Measurements from ENCODE around the gene GPALPP1.
"Not testable (repeated sequence)": the region's sequence is repeated elsewhere in the genome, so short reads cannot be mapped to it uniquely, and the experiment has no call there.

Gene GPALPP1, protein sequence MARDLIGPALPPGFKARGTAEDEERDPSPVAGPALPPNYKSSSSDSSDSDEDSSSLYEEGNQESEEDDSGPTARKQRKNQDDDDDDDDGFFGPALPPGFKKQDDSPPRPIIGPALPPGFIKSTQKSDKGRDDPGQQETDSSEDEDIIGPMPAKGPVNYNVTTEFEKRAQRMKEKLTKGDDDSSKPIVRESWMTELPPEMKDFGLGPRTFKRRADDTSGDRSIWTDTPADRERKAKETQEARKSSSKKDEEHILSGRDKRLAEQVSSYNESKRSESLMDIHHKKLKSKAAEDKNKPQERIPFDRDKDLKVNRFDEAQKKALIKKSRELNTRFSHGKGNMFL

DNA sequence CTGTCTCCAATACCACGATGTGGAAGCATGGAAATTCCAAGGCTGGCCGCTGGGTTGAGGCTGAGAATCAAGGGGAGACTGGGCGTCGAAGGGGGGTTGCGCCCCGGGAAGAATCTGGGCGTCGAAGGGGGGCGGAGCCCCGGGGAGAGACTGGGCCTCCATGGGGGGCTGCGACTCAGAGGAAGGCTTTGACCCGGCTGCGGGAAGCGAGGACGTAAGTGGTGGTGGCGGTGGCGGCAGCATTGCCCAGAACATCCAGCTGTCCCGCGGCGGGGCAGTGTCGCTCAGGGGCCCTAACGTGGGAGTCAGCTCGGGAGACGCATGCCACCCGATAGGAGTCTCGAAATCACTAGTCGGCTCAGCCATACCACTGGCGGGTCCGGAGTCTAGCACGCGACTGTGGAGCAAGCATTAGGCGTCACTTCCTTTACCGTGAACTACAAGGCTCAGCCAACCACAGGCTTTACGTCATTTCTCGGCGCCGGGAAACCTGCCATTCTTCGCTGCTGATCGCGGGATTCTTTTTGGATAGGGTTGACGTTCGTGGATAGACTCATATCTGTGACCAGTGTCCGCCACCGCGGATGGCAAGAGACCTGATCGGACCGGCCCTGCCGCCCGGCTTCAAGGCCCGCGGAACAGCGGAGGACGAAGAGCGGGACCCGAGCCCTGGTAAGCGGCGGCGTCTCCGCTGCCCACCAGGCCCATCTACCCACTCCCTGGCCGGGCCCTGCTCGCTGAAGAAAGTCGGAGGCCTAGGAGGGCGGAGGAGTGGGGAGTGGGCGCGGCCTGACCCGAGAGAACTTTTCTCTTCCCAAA lies at the start of gene GPALPP1, which contains the start of gene NUFIP1:
Gene GPALPP1, plus strand, starts transcription at position 468 of the 819 bp plus-strand sequence. Its CDS starts 117 bp downstream, at position 585.
Gene NUFIP1, minus strand, starts transcription at position 401 of the 819 bp plus-strand sequence. Its CDS starts 35 bp downstream, at position 366.
- DNase-seq: peak; percentile 85

DNA sequence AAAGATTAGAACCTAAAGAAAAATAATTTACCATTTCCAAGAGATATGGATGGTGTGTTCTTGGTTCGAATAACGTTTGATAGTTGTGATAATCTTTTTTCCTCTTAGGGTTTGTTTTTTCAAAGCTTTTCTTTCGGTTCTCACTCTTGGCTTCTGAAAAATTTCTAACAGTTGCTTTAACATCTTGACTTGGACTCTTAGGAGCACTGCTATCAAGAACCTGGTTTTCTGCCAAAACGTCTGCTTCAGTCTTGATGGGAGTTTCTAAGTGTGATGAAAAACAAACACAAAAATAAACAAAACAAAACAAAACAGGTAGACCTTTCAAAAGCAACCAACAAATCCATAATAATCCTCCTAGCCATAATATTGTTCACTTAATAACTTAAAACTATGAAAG lies 45.9 kb upstream of the GPALPP1 start:
- DNase-seq: not testable (repeated sequence)

DNA sequence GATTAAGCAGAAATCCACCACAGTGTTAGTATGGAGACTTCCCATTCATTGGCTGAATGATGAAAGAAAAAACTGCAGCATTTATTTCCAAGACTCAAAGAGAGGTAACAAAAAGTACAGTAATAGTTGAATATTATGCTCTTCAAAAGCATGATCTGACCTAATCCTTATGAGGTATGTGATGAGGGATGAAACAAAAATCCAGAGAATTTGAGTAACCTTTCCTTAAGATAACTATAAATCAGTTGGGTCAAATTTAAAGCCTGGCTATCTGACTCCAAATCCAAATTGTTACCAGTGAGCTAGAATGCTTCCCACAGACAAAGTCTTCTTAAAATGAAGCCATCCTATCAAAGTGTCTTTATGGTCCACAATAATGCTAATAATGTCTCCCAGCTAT lies 38.2 kb upstream of the GPALPP1 start:
- no peak for DNase-seq

DNA sequence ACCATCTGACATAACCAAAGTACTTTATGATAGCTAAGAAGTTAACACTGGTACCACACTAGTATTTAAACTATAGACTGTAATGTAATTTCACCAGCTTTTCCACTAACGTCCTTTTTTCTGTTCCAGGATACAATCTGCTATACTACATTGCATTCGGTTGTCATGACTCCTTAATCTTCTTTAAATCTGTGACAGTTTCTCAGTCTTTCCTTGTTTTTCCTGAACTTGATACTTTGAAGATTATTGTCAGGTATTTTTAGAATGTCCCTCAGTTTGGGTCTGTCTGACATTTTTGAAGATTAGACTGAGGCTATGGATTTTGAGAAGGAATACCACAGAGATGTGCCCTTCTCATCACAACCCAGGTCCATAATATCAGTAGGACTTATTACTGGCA lies 36.7 kb upstream of the GPALPP1 start:
- no peak for DNase-seq

DNA sequence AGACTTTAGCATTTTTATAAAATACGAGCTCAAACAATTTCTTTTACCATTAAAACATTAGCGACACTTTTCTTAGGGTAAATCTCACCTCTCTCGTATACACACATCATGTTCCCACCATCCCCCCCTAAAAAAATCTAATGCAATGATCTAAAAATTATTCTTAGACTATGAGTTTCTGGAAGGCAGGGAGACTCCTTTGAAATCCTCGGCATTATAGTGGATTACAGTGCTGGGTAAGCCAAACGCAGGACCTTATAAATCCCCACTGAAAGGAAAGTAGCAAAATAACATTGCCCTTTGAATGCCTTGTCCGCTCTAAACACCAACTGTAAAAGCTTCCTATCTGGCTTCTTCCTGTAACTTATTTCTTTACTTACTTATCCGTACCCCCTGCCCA lies 35.1 kb upstream of the GPALPP1 start:
- DNase-seq: no peak

DNA sequence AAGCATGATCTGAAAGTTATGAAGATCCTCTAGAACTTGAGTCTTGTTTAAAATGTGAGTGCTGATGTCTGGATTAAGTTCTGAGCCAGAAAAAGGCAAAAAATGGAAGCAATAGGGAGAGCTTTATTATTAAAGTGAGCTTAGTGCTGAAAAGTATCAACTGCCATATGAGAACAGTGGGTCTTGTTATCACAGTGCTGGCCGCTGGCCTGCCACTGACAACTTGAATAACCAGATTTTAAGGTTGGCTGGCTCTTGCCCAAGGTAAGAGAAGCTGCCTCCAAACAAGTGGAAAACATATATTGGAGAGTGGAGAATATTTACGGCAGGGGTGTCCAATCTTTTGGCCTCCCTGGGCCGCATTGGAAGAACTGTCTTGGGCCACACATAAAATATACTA lies 33.9 kb upstream of the GPALPP1 start:
- no peak for DNase-seq

DNA sequence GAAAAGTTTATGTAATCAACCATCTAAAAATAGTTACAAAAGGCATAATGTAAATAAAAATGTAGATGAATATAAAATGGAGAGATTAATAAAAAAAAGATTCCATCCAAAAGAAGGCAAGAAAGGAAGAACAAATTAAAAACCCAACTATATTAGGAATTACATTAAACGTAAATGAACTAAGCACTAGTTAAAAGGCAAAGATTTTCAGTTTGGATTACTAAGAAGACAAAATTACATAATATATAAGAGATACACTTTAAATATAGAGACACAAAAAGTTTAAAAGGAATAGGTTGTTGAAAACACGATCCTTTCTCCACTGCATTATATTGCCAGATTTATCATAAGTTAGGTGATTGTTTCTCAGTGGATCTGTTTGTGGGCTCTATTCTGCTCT lies 27.3 kb upstream of the GPALPP1 start:
- no peak for DNase-seq

DNA sequence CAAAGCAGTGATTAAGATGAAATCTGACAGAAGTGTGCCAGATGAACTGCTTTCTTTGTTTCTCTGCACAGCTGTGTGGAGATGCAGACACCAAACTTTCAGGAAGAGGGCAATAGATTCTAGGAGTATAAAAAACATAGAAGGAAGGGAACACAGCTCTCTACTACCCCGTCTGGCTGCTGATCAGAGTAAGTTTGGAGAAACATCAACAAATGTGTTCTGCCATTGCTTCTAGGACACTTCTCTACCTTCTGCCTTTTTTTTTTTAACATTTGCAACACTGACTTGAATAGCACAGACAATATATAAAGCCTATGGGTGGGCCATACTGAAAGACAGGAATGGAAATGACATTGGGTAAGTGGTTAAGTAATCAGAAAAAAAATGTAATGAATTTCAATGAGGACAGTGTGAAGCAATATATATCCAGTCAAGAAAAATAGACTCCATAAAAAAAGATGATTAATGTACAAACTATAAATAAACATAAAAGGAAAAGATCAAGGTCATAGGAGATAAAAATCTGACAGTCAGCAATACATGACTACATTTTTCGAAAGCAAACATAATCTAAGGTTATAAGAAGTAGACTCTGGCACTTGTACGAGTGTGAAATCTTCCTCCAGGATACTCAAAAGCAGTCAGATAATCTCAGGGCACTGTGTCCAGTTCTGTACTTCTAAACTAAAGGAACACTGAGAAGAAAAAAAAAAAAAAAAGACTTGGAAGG lies 21.5 kb upstream of the GPALPP1 start:
- no peak for DNase-seq

DNA sequence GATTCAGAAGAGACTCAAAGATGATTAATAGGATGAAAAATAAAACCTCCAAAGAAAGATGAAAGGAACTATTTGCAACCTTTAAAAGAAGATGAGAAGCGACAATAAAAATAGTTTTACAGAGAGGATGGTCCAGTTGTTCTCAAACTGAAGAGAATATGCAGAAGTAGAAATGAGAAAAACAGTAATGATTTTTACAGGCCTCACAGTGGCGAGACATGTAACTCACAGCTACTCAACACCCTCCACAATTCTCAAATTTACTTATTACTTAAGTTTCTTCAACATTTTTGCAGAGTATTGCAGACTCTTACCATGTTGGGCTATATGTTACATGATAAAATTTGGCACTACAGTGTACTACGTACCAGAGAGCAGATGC lies 20.9 kb upstream of the GPALPP1 start:
- DNase-seq: no peak

DNA sequence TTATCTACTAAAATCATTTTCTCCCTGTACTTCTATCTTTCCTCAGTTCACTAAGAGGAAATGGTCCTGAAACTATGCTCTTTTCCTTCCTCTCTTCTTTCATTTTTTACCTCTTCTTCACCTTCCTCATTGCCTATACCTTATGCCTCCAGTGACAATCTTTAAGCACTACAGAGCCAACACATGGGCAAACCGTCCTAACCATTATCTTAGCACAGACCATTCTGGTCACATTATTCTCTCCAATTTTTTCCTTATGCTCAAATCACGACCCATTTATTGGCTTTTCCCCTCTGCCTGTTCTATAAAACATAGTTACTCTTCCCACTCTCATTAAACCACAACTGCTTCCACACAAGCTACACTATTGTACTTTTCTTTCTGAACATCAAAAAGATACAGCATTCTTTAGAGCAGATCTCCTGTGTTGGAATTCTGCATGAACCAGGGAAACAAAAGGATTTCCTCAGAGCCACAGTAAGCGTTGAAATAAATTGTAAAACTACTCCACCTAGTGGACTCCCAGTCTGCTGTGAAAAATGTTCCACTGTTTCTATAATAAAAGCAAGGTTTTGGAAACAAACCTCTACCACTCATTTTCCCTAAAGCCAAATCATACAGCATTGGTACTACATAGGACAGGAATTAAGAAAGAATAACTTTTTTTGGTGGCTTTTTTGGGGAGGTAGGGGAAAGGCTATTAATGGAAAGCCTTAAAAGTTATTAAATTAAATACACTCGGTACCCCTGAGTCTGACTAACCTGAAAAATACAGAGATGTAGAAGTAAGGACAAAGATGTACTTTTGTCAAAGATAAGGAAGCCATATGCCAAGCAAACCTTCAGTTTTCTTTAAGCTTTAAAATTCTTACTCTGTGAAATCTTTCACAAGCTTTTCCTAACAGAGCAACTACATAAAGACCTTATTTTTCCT lies 19.5 kb upstream of the GPALPP1 start:
- DNase-seq: peak; percentile 46

DNA sequence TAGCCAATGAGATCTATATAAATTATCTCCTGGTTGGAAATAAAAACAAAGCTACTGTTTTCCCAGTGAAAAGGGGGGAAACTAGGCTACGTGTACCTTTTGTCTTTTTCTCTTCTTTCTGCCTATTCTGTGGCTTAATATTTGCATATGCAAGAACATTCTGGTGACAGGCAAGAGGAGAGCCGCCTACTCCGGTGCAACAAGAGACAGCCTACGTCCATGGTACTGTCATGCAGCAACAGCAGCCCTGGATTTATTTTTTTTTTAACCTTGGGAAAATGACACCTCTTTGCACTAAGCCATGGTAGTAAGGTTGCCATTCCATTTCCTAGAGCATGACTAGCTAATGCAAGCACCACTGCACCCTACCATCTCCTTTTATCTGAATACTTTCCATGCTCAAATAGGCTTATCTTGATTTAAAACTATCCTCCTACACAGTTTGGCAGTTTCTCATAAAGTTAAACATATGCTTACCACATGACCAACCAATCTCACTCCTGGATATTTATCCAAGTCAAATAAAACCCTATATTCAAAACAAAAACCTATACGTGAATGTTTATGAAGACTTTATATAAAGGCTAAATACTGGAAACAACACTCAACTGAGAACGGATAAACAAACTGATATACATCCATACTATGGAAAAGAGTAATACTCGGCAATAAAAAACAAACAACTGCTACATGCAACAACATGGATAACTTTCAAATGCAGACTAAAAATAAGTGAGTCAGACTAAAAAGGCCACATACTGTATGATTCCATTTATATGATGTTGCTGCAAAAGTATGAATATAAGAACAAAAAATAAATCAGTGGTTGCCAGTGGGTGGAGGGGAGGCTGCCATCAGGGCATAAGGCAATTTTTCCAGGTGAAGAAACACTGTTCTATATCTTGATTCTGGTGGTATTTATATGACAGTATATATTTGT lies 17.4 kb upstream of the GPALPP1 start:
- DNase-seq: no peak

DNA sequence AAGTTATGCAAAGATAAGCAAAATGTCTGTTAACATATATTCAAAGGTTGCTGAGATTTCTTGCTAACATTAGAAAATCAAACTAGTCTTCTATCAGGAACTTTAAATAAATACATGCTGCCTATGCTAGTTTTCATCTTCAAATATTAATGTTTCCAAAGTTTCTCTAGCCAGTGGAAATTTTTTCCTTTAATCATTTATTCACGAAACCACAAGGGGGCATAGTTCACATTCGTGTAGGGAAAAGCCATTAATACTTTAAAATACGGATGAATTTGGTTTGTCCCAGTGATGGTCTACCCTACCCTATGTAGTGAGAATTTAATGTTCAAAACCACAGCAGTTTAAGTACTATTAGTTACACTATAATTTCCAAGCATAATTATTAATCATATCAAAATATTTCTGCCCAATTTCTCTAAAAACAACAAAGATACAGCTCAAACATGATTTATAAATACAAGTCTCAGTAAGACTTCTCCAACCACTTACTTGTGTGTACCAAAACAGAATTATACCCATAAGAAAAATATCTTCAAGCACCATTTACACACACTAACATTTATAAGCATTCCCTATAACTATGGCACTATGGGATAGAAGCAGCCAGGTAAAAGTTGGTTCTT lies 16.3 kb upstream of the GPALPP1 start:
- peak; percentile 14 for DNase-seq

DNA sequence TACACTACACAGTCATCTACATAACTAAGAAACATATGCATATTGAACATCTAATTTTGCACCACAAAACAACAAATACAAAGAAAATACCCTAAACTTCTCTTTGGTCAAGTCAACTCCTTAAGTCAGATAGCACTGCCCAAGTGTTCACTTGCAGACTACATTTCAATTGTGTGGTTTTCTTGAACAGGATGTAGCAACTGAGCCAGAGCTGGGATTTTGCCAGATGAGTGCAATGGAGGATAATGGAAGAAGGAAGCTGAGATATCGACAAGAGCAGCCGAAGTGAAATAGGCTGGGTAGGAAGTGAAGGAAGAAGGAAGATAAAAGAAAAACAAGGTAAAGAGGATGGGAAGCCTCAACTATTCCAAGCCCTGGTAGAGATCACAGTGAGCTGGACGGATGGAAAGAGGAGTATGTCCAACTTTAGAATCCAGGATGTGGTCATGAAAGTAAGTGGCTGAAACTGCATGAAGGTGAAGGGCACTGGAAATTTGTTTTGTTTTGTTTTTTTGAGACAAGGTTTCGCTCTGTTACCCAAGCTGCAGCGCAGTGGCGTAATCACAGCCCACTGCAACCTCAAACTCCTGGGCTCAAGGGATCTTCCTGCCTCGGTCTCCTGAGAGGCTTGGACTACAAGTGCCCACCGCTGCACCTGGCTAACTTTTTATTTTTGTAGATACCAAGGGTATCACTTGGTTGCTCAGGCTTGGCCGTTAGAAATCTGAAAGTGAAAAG lies 15.1 kb upstream of the GPALPP1 start:
- no peak for DNase-seq

DNA sequence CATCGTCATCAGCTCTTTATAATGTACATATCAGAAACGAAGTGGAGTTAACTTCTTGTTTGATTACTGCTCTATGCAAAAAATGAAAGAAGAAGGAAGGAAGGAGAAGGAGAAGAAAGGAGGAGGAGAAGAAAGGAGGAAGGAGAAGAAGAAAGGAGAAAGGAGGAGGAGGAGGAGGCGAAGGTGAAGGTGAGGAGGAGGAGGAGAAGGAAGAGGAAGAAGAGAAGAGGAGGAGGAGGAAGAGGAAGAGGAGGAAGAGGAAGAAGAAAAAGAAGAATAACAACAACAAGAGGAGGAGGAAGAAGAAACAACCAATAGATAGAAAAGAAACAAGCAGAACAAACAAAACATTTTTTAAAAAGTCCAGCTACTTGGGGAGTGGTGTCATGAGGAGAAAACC lies 13.1 kb upstream of the GPALPP1 start:
- no peak for DNase-seq

DNA sequence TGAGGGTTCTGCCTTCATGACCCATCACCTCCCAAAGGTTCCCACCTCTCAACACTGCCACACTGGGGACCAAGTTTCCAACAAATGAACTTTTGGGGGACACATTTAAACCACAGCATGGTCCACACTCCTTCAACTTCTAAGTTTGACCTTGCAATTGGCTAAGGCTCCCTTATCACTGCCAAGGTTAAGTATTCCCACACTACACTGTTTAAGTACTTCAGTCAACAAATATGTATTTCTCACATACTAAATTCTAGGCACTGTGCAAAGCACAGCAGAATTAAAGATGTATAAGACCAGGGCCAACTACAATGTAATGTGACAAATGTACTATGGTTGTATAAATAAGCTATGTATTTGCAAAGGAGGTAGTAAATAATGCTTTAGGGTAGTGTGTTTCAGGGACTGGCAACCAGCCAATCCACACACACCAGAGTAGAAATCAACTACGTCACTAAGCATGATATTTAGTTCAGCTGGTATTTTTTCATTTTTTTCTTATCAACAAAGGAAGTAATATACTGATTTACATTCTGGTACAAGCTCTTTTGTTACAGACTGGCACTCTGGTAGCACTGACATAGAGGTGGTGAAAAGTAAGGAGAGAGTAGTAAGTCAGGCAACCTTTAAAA lies 12.3 kb upstream of the GPALPP1 start:
- no peak for DNase-seq

DNA sequence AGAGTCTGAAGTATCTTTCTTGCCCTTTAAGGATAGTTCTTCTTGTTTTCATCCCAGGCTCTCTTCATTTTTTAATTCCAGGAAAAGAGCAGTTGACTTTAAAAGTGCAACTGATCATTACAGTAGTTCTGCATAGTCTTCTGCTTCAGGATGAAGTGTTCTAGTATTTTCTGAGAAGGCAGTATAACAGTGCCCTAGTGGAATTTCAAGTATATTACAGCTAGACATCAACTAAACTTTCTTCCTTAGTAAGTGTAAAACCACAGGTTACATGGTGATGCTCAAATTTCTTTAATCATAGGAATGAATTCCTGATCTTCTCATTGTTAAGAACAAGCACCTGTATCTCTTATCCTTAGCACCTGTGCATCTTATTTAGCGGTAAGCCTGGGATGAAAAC lies 11.0 kb upstream of the GPALPP1 start:
- DNase-seq: no peak

DNA sequence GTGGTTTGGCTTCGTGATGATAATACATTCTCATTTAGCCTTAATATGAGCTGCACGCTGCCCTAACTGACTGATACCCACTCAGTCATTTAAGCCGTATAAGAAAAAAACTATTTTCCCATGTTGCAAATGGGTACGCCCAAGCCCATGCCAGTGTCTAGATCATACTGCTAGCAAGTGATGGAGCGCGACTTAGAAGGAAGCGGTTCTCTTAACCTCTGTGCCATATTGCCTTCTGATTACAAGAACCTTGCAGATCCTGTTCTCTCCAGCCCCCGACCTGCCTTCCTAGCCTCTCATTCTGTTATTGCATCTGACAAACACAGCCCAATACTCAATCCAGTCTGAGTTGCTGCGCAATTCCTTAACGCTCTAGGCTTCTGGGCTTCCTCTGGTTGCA lies 603 bp downstream of the GPALPP1 start:
- no peak for DNase-seq

DNA sequence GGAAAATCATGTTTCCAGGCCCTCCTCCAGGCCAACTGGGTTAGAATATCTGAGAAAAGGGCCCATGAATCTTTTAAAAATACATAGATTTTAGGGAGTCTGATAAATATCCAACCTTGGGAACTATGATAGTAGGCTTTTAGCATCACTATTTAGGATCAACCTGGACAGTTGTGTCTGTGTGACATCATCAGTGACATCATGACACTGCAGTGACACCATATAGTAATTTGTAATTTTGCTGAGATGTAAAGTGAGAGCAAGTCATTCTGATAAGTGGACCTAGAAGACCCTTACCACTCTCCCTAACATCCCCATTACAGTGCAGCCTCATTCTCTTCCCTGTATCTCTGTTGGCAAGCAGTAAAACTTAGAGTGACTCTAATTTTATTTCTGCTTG lies 14.1 kb downstream of the GPALPP1 start:
- no peak for DNase-seq

DNA sequence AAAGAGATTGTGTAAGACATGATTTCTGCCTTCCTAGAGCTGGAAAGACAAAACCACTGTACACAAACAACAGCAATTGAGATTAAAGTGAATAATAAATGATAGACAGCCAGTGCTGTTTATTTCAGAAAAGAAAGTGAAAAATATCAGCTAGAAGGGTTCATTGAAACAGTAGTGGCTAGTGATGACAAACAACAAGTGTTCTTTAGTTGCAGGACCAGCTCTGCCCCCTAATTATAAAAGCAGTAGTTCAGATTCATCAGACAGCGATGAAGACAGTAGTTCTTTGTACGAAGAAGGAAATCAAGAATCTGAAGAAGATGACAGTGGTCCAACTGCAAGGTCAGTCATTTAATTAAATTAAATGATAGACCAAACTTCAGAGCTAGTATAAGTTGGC lies 14.8 kb downstream of the GPALPP1 start:
- no peak for DNase-seq
